Right cardiac atrium (tissue), 5 donors: Measurements from ENCODE around the gene MED16. TPM values are rescaled to one million over a fixed set of nuclear protein-coding genes. Genes with fewer than 3 reads are reported as not detected.

ENCODE experiments used
- ATAC-seq, 2 donors: fragments of 200-7000 bp; cut with Tn5 transposase; one replicate each; pipeline versions ENCODE4 v1.8.0 to v1.9.1; 2020; ENCODE audit warnings: moderate library complexity in 2 of 2, mild to moderate bottlenecking in 1 of 2
- DNase-seq, 3 donors: peaks; one replicate each; pipeline ENCODE4 v3.0.0-alpha.2; 2020
- H3K27ac ChIP-seq: one replicate; pipeline ENCODE4 v1.5.1; 2013; ENCODE audit warnings: mild to moderate bottlenecking, low read length, control low read depth, moderate library complexity
- H3K27me3 ChIP-seq: one replicate; pipeline ENCODE4 v1.6.1; 2013; ENCODE audit not compliant: control insufficient read depth, insufficient read depth
- H3K4me1 ChIP-seq: one replicate; pipeline ENCODE4 v1.6.1; 2013; ENCODE audit warnings: low read length; ENCODE audit not compliant: control insufficient read depth, insufficient read depth
- H3K4me3 ChIP-seq: one replicate; pipeline ENCODE4 v1.5.1; 2013; ENCODE audit warnings: low read length, control low read depth
- H3K9me3 ChIP-seq: one replicate; pipeline ENCODE4 v1.6.1; 2013; ENCODE audit warnings: low read length; ENCODE audit not compliant: control insufficient read depth
- WGBS: extraction: QIAGEN DNeasy Blood & Tissue Kit; methylation state at CpG from one replicate; pipeline ENCODE4 v1.1.7; 2013; 5-methylcytosine and 5-hydroxymethylcytosine counted together
- intact Hi-C, 4 donors: fragments of 100-400 bp; cut with DNase I; formaldehyde crosslinking; loops; one replicate each; pipeline versions ENCODE4 v1.11.0 to v1.14.0; 2022 to 2023
- polyA plus RNA-seq: library from polyadenylated mRNA; stranded (reverse); fragments of 200-250 nt; gene quantifications from one replicate; pipeline ENCODE4 v1.2.3, GENCODE V29; 2013
- total RNA-seq, 4 donors: library from RNA; stranded (reverse); fragmentation: NEBNext Ultra II Directional; extraction: Animal tissue kit (Norgen Biotek cat#: 25700); gene quantifications; one replicate each; pipeline ENCODE4 v1.2.1, GENCODE V29; 2021
- donor health status: healthy with polysubstance abuse.
- donor health status: DM: no; HTN: yes; CAD: no.
- donor health status: DM: no; HTN: no; CAD: no.
- donor health status: DM: no; HTN: yes; CAD: no; lungs with severe emphysema.
- donor health status: DM: yes; HTN: yes; CAD: no.

Gene MED16
- total and polyA plus RNA-seq, 5 donors: 21.3 to 28.4 (median 25.0) TPM

- intact Hi-C loops: loop anchor here in 1 of 4 donors (2.0 kb wide), 1 partner anchor 41 kb away; no protein-coding TSS in a partner anchor
- 96% methylated on average over 22 of the region's 22 CpGs for WGBS
- H3K4me3 ChIP-seq: no peak overlapping the region
These were observed 19.4 kb downstream of the MED16 start for GRCh38 chr19:873561-874041.

GRCh38 chr19:873084-873483, 19.9 kb downstream of the MED16 start:
- Histone ChIP-seq H3K27ac (no peak overlapping the region), H3K27me3 (no peaks in the 10 kb centered on the region), H3K9me3 (no peaks in the 10 kb centered on the region), H3K4me3 (no peak overlapping the region), H3K4me1 (no peaks in the 10 kb centered on the region)
- 91% methylated on average over 13 of the region's 13 CpGs for WGBS
- intact Hi-C loops: loop anchor here in 1 of 4 donors (2.0 kb wide), 1 partner anchor 42 kb away; no protein-coding TSS in a partner anchor
- DNase-seq (peak in 1 of 3 donors; percentile 82), ATAC-seq (peak in 1 of 2 donors; percentile 7)

More at GRCh38 chr19:873561-874041, 19.4 kb downstream of the MED16 start:
- ATAC-seq: no peak
- no peaks in the 10 kb centered on the region for H3K9me3 ChIP-seq
- DNase-seq: peak in 2 of 3 donors; percentile 15 to 63
- H3K4me1 ChIP-seq: no peaks in the 10 kb centered on the region
- no peaks in the 10 kb centered on the region for H3K27me3 ChIP-seq
- no peak overlapping the region for H3K27ac ChIP-seq

GRCh38 chr19:872266-872951, 20.6 kb downstream of the MED16 start:
- ATAC-seq (peak; percentile 41), DNase-seq (peak; percentile 69 to 91 (median 81))
- intact Hi-C loops: loop anchor here in 1 of 4 donors (2.0 kb wide), 1 partner anchor 42 kb away; no protein-coding TSS in a partner anchor
- Histone ChIP-seq H3K27ac (no peak overlapping the region), H3K27me3 (no peaks in the 10 kb centered on the region), H3K4me1 (no peaks in the 10 kb centered on the region), H3K4me3 (no peak overlapping the region), H3K9me3 (no peaks in the 10 kb centered on the region)
- whole genome bisulfite sequencing: 80% methylated on average over 27 of the region's 27 CpGs

- Histone ChIP-seq H3K27me3 (no peaks in the 10 kb centered on the region), H3K9me3 (no peaks in the 10 kb centered on the region), H3K27ac (no peak overlapping the region), H3K4me3 (no peak overlapping the region), H3K4me1 (no peaks in the 10 kb centered on the region)
- 91% methylated on average over 23 of the region's 33 CpGs for WGBS
- DNase-seq: peak in 1 of 3 donors; percentile 69
- no peak for ATAC-seq
- intact Hi-C loops: loop anchor here in 1 of 4 donors (2.0 kb wide), 1 partner anchor 43 kb away; no protein-coding TSS in a partner anchor
These were observed 21.3 kb downstream of the MED16 start for GRCh38 chr19:871446-872265.

GRCh38 chr19:870963-871401, 22.0 kb downstream of the MED16 start:
- Histone ChIP-seq H3K27ac (no peak overlapping the region), H3K4me3 (no peak overlapping the region), H3K9me3 (no peaks in the 10 kb centered on the region), H3K4me1 (no peaks in the 10 kb centered on the region), H3K27me3 (no peaks in the 10 kb centered on the region)
- intact Hi-C loops: no loop called here
- ATAC-seq (peak; percentile 4 to 7), DNase-seq (peak; percentile 77 to 93 (median 89))
- WGBS: 67% methylated on average over 28 of the region's 28 CpGs

- DNase-seq (no peak), ATAC-seq (no peak)
- no peaks in the 10 kb centered on the region for H3K27me3 ChIP-seq
- no peak overlapping the region for H3K27ac ChIP-seq
- H3K4me1 ChIP-seq: no peaks in the 10 kb centered on the region
- no peaks in the 10 kb centered on the region for H3K9me3 ChIP-seq
- 92% methylated on average over 8 of the region's 8 CpGs for WGBS
- H3K4me3 ChIP-seq: no peak overlapping the region
- intact Hi-C loops: no loop called here
These were observed 22.7 kb downstream of the MED16 start for GRCh38 chr19:870314-870713.

GRCh38 chr19:869245-870177, 23.5 kb downstream of the MED16 start:
- WGBS: 67% methylated on average over 29 of the region's 29 CpGs
- ATAC-seq (peak; percentile 39 to 53), DNase-seq (peak; percentile 83 to 89 (median 87))
- Histone ChIP-seq H3K4me1 (no peaks in the 10 kb centered on the region), H3K27ac (no peak overlapping the region), H3K27me3 (no peaks in the 10 kb centered on the region), H3K9me3 (no peaks in the 10 kb centered on the region), H3K4me3 (no peak overlapping the region)
- intact Hi-C loops: loop anchor here in 2 of 4 donors (10.0 kb wide), 1 partner anchor 45 kb away; the partner anchor contains the start of genes KISS1R (in 2 of the 2) and R3HDM4 (in 2 of the 2)

GRCh38 chr19:868458-869244, 24.3 kb downstream of the MED16 start:
- Histone ChIP-seq H3K4me1 (no peaks in the 10 kb centered on the region), H3K4me3 (no peak overlapping the region), H3K27ac (no peak overlapping the region), H3K27me3 (no peaks in the 10 kb centered on the region), H3K9me3 (no peaks in the 10 kb centered on the region)
- intact Hi-C loops: loop anchor here in 2 of 4 donors (10.0 kb wide), 1 partner anchor 46 kb away; the partner anchor contains the start of genes KISS1R (in 2 of the 2) and R3HDM4 (in 2 of the 2)
- ATAC-seq: peak; percentile 0 to 1
- 92% methylated on average over 34 of the region's 34 CpGs for WGBS
- peak in 1 of 3 donors; percentile 65 for DNase-seq

- H3K27ac ChIP-seq: no peak overlapping the region
- intact Hi-C loops: loop anchor here in 2 of 4 donors (10.0 kb wide), 1 partner anchor 47 kb away; the partner anchor contains the start of genes KISS1R (in 2 of the 2) and R3HDM4 (in 2 of the 2)
- no peaks in the 10 kb centered on the region for H3K9me3 ChIP-seq
- no peak overlapping the region for H3K4me3 ChIP-seq
- ATAC-seq (no peak), DNase-seq (peak in 1 of 3 donors; percentile 61)
- no peaks in the 10 kb centered on the region for H3K4me1 ChIP-seq
- 92% methylated on average over 39 of the region's 39 CpGs for WGBS
- H3K27me3 ChIP-seq: no peaks in the 10 kb centered on the region
These were observed 25.0 kb downstream of the MED16 start for GRCh38 chr19:867855-868457.
